B cell (primary cell): ENCODE data around the gene ZNF687. TPM values are rescaled to one million over a fixed set of nuclear protein-coding genes. Genes with fewer than 3 reads are reported as not detected.

Source experiments
- ATAC-seq: fragments of 200-7000 bp; cut with Tn5 transposase; one replicate; pipeline ENCODE4 v1.10.0; 2021; ENCODE audit warnings: low read depth, mild to moderate bottlenecking, moderate number of reproducible peaks, moderate library complexity
- CTCF ChIA-PET: fragments of 350-600 bp; sonication (Branson Sonifier 250); formaldehyde crosslinking; loops from one replicate; lab custom pipeline; 2021; ENCODE audit warnings: antibody characterized with exemption, inconsistent platforms; lab: Charles Lee
- POLR2A ChIA-PET: fragments of 350-600 bp; sonication (Branson Sonifier 250); formaldehyde crosslinking; loops from one replicate; lab custom pipeline; 2021; ENCODE audit warnings: antibody characterized with exemption; lab: Charles Lee
- DNase-seq: peaks from one replicate; pipeline ENCODE4 v3.0.0; 2013
- H2AFZ ChIP-seq: 2 replicates; pipeline ENCODE4 v1.6.1; 2012; ENCODE audit warnings: mild to moderate bottlenecking, low read depth, low read length; ENCODE audit not compliant: insufficient read depth, poor library complexity, severe bottlenecking
- H3K27ac ChIP-seq, 2 donors: 1 replicate in 1 of 2; 2 replicates in 1 of 2; pipeline ENCODE4 v1.5.1; 2012 to 2013; ENCODE audit warnings: low read length in 2 of 2, mild to moderate bottlenecking in 2 of 2, moderate library complexity in 1 of 2
- H3K27me3 ChIP-seq, 4 experiments: fragments of 200-600 bp in 1 of 4; sonication (generic) in 1 of 4; replicated peaks in 1 of 4; 1 replicate in 2 of 4; 2 replicates in 2 of 4; pipeline versions ENCODE4 v1.6.1 to v1.7.0; 2013 to 2016; ENCODE audit warnings: low read length in 3 of 4, mild to moderate bottlenecking in 2 of 4, mixed read lengths in 1 of 4, moderate library complexity in 1 of 4; ENCODE audit not compliant: insufficient read depth in 4 of 4, control insufficient read depth in 3 of 4; ENCODE audit errors: control extremely low read depth in 1 of 4
- H3K36me3 ChIP-seq, 2 experiments: replicated peaks in 1 of 2; 1 replicate in 1 of 2; 2 replicates in 1 of 2; pipeline versions ENCODE4 v1.6.1 to v1.7.1; 2013; ENCODE audit warnings: low read length in 1 of 2; ENCODE audit not compliant: insufficient read depth in 2 of 2, control insufficient read depth in 1 of 2; ENCODE audit errors: control extremely low read depth in 1 of 2, extremely low read depth in 1 of 2
- H3K4me1 ChIP-seq, 2 donors: fragments of 200-600 bp in 1 of 2; sonication (generic) in 1 of 2; 1 replicate in 1 of 2; 2 replicates in 1 of 2; pipeline versions ENCODE4 v1.5.1 to v1.6.1; 2013 to 2017; ENCODE audit warnings: low read length in 2 of 2; ENCODE audit not compliant: control insufficient read depth in 2 of 2, insufficient read depth in 2 of 2
- H3K4me2 ChIP-seq: replicated peaks from 2 replicates; pipeline ENCODE3; 2012; ENCODE audit warnings: mild to moderate bottlenecking, low read depth, low read length; ENCODE audit not compliant: poor library complexity, severe bottlenecking
- H3K4me3 ChIP-seq, 5 experiments: fragments of 200-600 bp in 1 of 5; sonication (generic) in 1 of 5; 1 replicate in 3 of 5; 2 replicates in 2 of 5; pipeline versions ENCODE4 v1.5.1 to v1.7.0; 2011 to 2016; ENCODE audit warnings: low read length in 4 of 5, mild to moderate bottlenecking in 4 of 5, low read depth in 2 of 5, control low read depth in 1 of 5, moderate library complexity in 1 of 5; ENCODE audit not compliant: insufficient read depth in 1 of 5; ENCODE audit errors: control extremely low read depth in 1 of 5, extremely low read depth in 1 of 5
- H3K79me2 ChIP-seq: fragments of 200-600 bp; sonication (generic); one replicate; pipeline ENCODE4 v1.6.0; 2016; ENCODE audit warnings: low read length; ENCODE audit not compliant: control insufficient read depth, insufficient read depth
- H3K9ac ChIP-seq: fragments of 200-600 bp; sonication (generic); 2 replicates; pipeline ENCODE4 v1.6.1; 2017; ENCODE audit warnings: mild to moderate bottlenecking, low read length, moderate library complexity
- H3K9me3 ChIP-seq, 3 donors: one replicate each; pipeline versions ENCODE4 v1.6.1 to v1.7.1; 2013; ENCODE audit warnings: low read length in 2 of 3; ENCODE audit not compliant: control insufficient read depth in 2 of 3, insufficient read depth in 1 of 3; ENCODE audit errors: control extremely low read depth in 1 of 3
- H4K20me1 ChIP-seq: 2 replicates; pipeline ENCODE4 v1.6.0; 2012; ENCODE audit warnings: mild to moderate bottlenecking, low read length; ENCODE audit not compliant: insufficient read depth, control insufficient read depth, poor library complexity, severe bottlenecking
- H3K27ac Mint-ChIP-seq: one replicate; pipeline ENCODE4 v1.8.0; 2021; ENCODE audit warnings: mixed read lengths
- H3K27me3 Mint-ChIP-seq: one replicate; pipeline ENCODE4 v1.8.0; 2021; ENCODE audit warnings: mixed read lengths
- H3K4me1 Mint-ChIP-seq: one replicate; pipeline ENCODE4 v1.8.0; 2021; ENCODE audit warnings: mixed read lengths
- H3K4me3 Mint-ChIP-seq: one replicate; pipeline ENCODE4 v1.8.0; 2021; ENCODE audit warnings: mixed read lengths
- H3K9me3 Mint-ChIP-seq: one replicate; pipeline ENCODE4 v1.8.0; 2022; ENCODE audit warnings: mixed read lengths; ENCODE audit not compliant: insufficient read depth
- EZH2 ChIP-seq: IDR thresholded peaks from 2 replicates; pipeline ENCODE4 v1.6.1; 2012; ENCODE audit warnings: borderline replicate concordance, low read depth, mild to moderate bottlenecking, moderate library complexity, low read length; ENCODE audit not compliant: insufficient read depth, poor library complexity, severe bottlenecking
- WGBS: methylation state at CpG from one replicate; pipeline ENCODE4 v1.1.5; 2013; ENCODE audit warnings: missing lambda C conversion rate; ENCODE audit not compliant: insufficient coverage; 5-methylcytosine and 5-hydroxymethylcytosine counted together
- intact Hi-C: fragments of 100-400 bp; cut with micrococcal nuclease; formaldehyde crosslinking; loops from one replicate; pipeline ENCODE4 v1.10.0; 2022
- polyA plus RNA-seq: library from polyadenylated mRNA; depleted of rRNA; stranded (reverse); fragments of >200 nt; gene quantifications from 2 replicates; pipeline ENCODE4 v1.2.3, GENCODE V29; 2012
- total RNA-seq, 2 donors: library from RNA; stranded (reverse); fragments of 120-200 nt in 1 of 2; gene quantifications; 1 replicate in 1 of 2; 2 replicates in 1 of 2; pipeline versions ENCODE4 v1.2.3 to v1.2.4, GENCODE V29; 2013 to 2022
- TF ChIP-seq, protein P1 (sequence below): fragments of 200-600 bp; IDR thresholded peaks from one replicate; pipeline ENCODE4 v1.8.0; 2022; ENCODE audit warnings: antibody characterized with exemption, mild to moderate bottlenecking

Gene ZNF687
- total and polyA plus RNA-seq, 2 donors (not counting 1 experiment from before 2014, with no cell fraction given), result 29.1 to 49.6 TPM

DNA sequence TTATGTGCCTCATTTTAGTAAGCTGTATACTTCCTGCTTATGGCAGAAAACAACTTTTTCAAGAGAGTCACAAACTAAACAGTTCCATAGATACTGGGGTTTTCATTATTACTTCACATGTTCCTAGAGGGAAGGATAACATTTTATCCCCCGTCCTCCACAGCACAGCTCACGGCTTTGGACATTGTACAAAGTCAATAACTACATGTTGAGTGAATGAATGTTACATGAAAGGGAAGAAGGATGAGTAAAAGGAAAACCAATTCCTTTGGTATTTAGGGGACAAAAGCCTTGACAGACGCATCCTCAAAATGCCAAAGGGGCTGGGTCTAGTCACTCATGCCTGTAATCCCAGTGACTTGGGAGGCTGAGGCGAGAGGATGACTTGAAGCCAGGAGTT lies 30.3 kb downstream of the ZNF687 start:
- CTCF ChIA-PET, result interaction anchor here (0.9 to 7.8 kb wide), 4 partner anchors 11 to 28 kb away, joined by 3 to 45 read pairs (median 10); no protein-coding TSS in a partner anchor

DNA sequence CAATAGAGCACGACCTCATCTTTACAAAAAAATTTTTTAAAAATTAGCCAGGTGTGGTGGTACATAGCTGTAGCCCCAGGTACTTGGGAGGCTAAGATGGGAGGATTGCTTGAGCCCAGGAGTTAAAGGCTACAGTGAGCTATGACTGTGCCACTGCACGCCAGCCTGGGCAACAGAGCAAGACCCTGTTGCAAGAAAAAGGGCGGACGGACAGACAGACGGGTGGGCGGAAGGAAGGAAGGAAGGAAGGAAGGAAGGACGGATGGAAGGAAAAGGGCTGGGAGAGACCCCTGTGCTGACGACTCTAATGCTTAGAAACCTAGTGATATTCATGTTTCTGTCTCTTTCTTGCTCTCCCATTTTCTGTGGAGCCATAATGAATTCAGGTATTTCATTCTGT lies 30.7 kb downstream of the ZNF687 start:
- Mint-ChIP-seq H3K27ac (no peak overlapping the region), H3K4me3 (no peak overlapping the region), H3K9me3 (no peaks in the 10 kb centered on the region), H3K27me3 (no peaks in the 10 kb centered on the region), H3K4me1 (peaks cover 20% of the 10 kb centered on the region)
- DNase-seq, result no peak
- peaks cover 2 to 88% of the 10 kb centered on the region in 2 experiments for H3K36me3 ChIP-seq
- H2AFZ ChIP-seq, result no peak overlapping the region
- no peaks in the 10 kb centered on the region for H3K4me1 ChIP-seq
- no peak overlapping the region for H3K9ac ChIP-seq
- H4K20me1 ChIP-seq, result peaks cover 58% of the 10 kb centered on the region
- no peak for ATAC-seq
- ChIA-PET CTCF (interaction anchor here (0.5 to 7.8 kb wide), 4 partner anchors 10 to 454 kb away, joined by 3 to 45 read pairs (median 10); no protein-coding TSS in a partner anchor), POLR2A (no interaction called here)
- intact Hi-C loops, result no loop called here
- peaks cover 73% of the 10 kb centered on the region for H3K79me2 ChIP-seq
- H3K4me3 ChIP-seq, result no peak overlapping the region
- no peak overlapping the region for H3K4me2 ChIP-seq
- H3K27me3 ChIP-seq, result no peaks in the 10 kb centered on the region
- TF ChIP-seq, protein P1, sequence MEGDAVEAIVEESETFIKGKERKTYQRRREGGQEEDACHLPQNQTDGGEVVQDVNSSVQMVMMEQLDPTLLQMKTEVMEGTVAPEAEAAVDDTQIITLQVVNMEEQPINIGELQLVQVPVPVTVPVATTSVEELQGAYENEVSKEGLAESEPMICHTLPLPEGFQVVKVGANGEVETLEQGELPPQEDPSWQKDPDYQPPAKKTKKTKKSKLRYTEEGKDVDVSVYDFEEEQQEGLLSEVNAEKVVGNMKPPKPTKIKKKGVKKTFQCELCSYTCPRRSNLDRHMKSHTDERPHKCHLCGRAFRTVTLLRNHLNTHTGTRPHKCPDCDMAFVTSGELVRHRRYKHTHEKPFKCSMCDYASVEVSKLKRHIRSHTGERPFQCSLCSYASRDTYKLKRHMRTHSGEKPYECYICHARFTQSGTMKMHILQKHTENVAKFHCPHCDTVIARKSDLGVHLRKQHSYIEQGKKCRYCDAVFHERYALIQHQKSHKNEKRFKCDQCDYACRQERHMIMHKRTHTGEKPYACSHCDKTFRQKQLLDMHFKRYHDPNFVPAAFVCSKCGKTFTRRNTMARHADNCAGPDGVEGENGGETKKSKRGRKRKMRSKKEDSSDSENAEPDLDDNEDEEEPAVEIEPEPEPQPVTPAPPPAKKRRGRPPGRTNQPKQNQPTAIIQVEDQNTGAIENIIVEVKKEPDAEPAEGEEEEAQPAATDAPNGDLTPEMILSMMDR, result no peak
- no peak for TF ChIP-seq EZH2
- no peak overlapping the region for H3K27ac ChIP-seq
- no peaks in the 10 kb centered on the region for H3K9me3 ChIP-seq
- WGBS, result 94% methylated on average over 6 of the region's 8 CpGs

More for the DNA sequence above, 30.3 kb downstream of the ZNF687 start:
- H3K79me2 ChIP-seq, result peaks cover 72% of the 10 kb centered on the region
- peaks cover under 1 to 91% of the 10 kb centered on the region in 2 experiments for H3K36me3 ChIP-seq
- H3K27me3 ChIP-seq, result no peaks in the 10 kb centered on the region
- H3K9me3 ChIP-seq, result no peaks in the 10 kb centered on the region
- no peak for TF ChIP-seq EZH2
- TF ChIP-seq, protein P1, result no peak
- POLR2A ChIA-PET, result no interaction called here
- H3K4me1 Mint-ChIP-seq, result peaks cover 18% of the 10 kb centered on the region
- no peak overlapping the region for H3K4me3 Mint-ChIP-seq
- H3K27ac Mint-ChIP-seq, result no peak overlapping the region
- H3K9me3 Mint-ChIP-seq, result no peaks in the 10 kb centered on the region
- no peak overlapping the region for H3K9ac ChIP-seq
- no CpG with 5 or more reads among the region's 4 CpGs for WGBS
- H3K4me3 ChIP-seq, result no peak overlapping the region
- H3K4me2 ChIP-seq, result no peak overlapping the region
- H3K4me1 ChIP-seq, result no peaks in the 10 kb centered on the region
- H2AFZ ChIP-seq, result no peak overlapping the region
- intact Hi-C loops, result no loop called here
- ATAC-seq (no peak), DNase-seq (no peak)
- H4K20me1 ChIP-seq, result peaks cover 59% of the 10 kb centered on the region
- no peak overlapping the region for H3K27ac ChIP-seq
- no peaks in the 10 kb centered on the region for H3K27me3 Mint-ChIP-seq
